Neural progenitor cell (in vitro differentiated cells): ENCODE measurements around the gene LGI4. TPM values are rescaled to one million over a fixed set of nuclear protein-coding genes. Genes with fewer than 3 reads are reported as not detected.

ENCODE experiments used
- DNase-seq: peaks from one replicate; pipeline ENCODE4 v3.0.0-alpha.2; 2016; ENCODE audit warnings: low spot score
- H2AFZ ChIP-seq: fragments of 200-600 bp; sonication (generic); replicated peaks from 2 replicates; pipeline ENCODE4 v1.6.1; 2016; ENCODE audit warnings: antibody characterized with exemption
- H3F3A ChIP-seq: fragments of 200-600 bp; sonication (generic); 2 replicates; pipeline ENCODE4 v1.6.1; 2016; ENCODE audit warnings: antibody characterized with exemption, low read depth
- H3K27ac ChIP-seq: fragments of 200-600 bp; sonication (generic); 2 replicates; pipeline ENCODE4 v1.5.1; 2016; ENCODE audit warnings: mild to moderate bottlenecking
- H3K27me3 ChIP-seq: fragments of 200-600 bp; sonication (generic); 2 replicates; pipeline ENCODE4 v1.6.1; 2016; ENCODE audit warnings: mild to moderate bottlenecking, moderate library complexity
- H3K36me3 ChIP-seq: fragments of 200-600 bp; sonication (generic); 2 replicates; pipeline ENCODE4 v1.5.1; 2016
- H3K4me1 ChIP-seq: fragments of 200-600 bp; sonication (generic); 2 replicates; pipeline ENCODE4 v1.6.1; 2016; ENCODE audit warnings: mixed run types
- H3K4me2 ChIP-seq: fragments of 200-600 bp; sonication (generic); 2 replicates; pipeline ENCODE4 v1.6.1; 2016
- H3K4me3 ChIP-seq: fragments of 200-600 bp; sonication (generic); 2 replicates; pipeline ENCODE4 v1.5.1; 2016
- H3K79me2 ChIP-seq: fragments of 200-600 bp; sonication (generic); 2 replicates; pipeline ENCODE4 v1.6.1; 2016; ENCODE audit warnings: low read depth
- H3K9ac ChIP-seq: fragments of 200-600 bp; sonication (generic); 2 replicates; pipeline ENCODE4 v1.6.1; 2016
- H3K9me3 ChIP-seq: fragments of 200-600 bp; sonication (generic); 2 replicates; pipeline ENCODE4 v1.5.1; 2016; ENCODE audit warnings: low read depth
- H4K20me1 ChIP-seq: fragments of 200-600 bp; sonication (generic); 2 replicates; pipeline ENCODE4 v1.6.1; 2016; ENCODE audit warnings: low read depth
- H3K27ac Mint-ChIP-seq: 3 replicates; pipeline ENCODE4 v1.8.0; 2021; ENCODE audit warnings: mixed read lengths
- H3K27me3 Mint-ChIP-seq: 2 replicates; pipeline ENCODE4 v1.8.0; 2022; ENCODE audit warnings: low read depth, mild to moderate bottlenecking, inconsistent platforms, moderate library complexity, mixed read lengths; ENCODE audit not compliant: insufficient read depth
- H3K36me3 Mint-ChIP-seq: 3 replicates; pipeline ENCODE4 v1.8.0; 2021; ENCODE audit warnings: mixed read lengths
- H3K4me1 Mint-ChIP-seq: 3 replicates; pipeline ENCODE4 v1.8.0; 2021; ENCODE audit warnings: mixed read lengths
- H3K4me3 Mint-ChIP-seq: 3 replicates; pipeline ENCODE4 v1.8.0; 2021; ENCODE audit warnings: mild to moderate bottlenecking, moderate library complexity, mixed read lengths
- H3K9me3 Mint-ChIP-seq: 3 replicates; pipeline ENCODE4 v1.8.0; 2020; ENCODE audit warnings: mixed read lengths
- CTCF ChIP-seq: fragments of 200-600 bp; sonication (generic); IDR thresholded peaks from 2 replicates; pipeline ENCODE4 v1.5.1; 2017; ENCODE audit warnings: antibody characterized with exemption, mild to moderate bottlenecking
- EZH2 ChIP-seq: fragments of 200-600 bp; sonication (generic); IDR thresholded peaks from 2 replicates; pipeline ENCODE4 v1.6.1; 2017; ENCODE audit warnings: antibody characterized with exemption, mild to moderate bottlenecking, moderate library complexity
- EZH2phosphoT487 ChIP-seq: fragments of 200-600 bp; sonication (generic); IDR thresholded peaks from 2 replicates; pipeline ENCODE4 v1.6.1; 2017; ENCODE audit warnings: antibody characterized with exemption
- total RNA-seq: library from RNA; depleted of rRNA; stranded (reverse); fragments of >200 nt; gene quantifications from 2 replicates; pipeline ENCODE4 v1.2.3, GENCODE V29; 2015; ENCODE audit warnings: low replicate concordance

Gene LGI4
- total RNA-seq, 1 donor from 2014 or later: not detected

- Histone ChIP-seq H3K4me1 (no peaks in the 10 kb centered on the region), H3K27ac (no peak overlapping the region), H3F3A (no peaks in the 10 kb centered on the region), H3K9me3 (no peaks in the 10 kb centered on the region), H3K36me3 (no peaks in the 10 kb centered on the region), H2AFZ (no peak overlapping the region), H4K20me1 (no peaks in the 10 kb centered on the region), H3K4me2 (no peak overlapping the region), H3K79me2 (no peaks in the 10 kb centered on the region), H3K27me3 (no peaks in the 10 kb centered on the region), H3K9ac (no peak overlapping the region), H3K4me3 (no peak overlapping the region)
- Mint-ChIP-seq H3K27ac (no peak overlapping the region), H3K9me3 (peaks cover 19% of the 10 kb centered on the region), H3K36me3 (no peaks in the 10 kb centered on the region), H3K4me3 (no peak overlapping the region), H3K27me3 (peaks cover 8% of the 10 kb centered on the region), H3K4me1 (no peaks in the 10 kb centered on the region)
- TF ChIP-seq EZH2phosphoT487 (no peak), CTCF (no peak), EZH2 (no peak)
- DNase-seq: no peak
Measured at GRCh38 chr19:35167251-35168119, 32.6 kb upstream of the LGI4 start.

GRCh38 chr19:35166100-35167063 lies 31.5 kb upstream of the LGI4 start:
- no peak overlapping the region for H2AFZ ChIP-seq
- H3F3A ChIP-seq: no peaks in the 10 kb centered on the region

More at GRCh38 chr19:35166100-35167063, 31.5 kb upstream of the LGI4 start:
- Histone ChIP-seq H3K4me2 (no peak overlapping the region), H3K27me3 (no peaks in the 10 kb centered on the region), H3K4me1 (no peaks in the 10 kb centered on the region), H4K20me1 (no peaks in the 10 kb centered on the region), H3K9me3 (no peaks in the 10 kb centered on the region), H3K36me3 (no peaks in the 10 kb centered on the region), H3K27ac (no peak overlapping the region), H3K4me3 (no peak overlapping the region), H3K79me2 (no peaks in the 10 kb centered on the region), H3K9ac (no peak overlapping the region)
- no peak for DNase-seq
- peaks cover 19% of the 10 kb centered on the region for H3K9me3 Mint-ChIP-seq
- no peak for TF ChIP-seq EZH2
- TF ChIP-seq CTCF: no peak
- no peak for TF ChIP-seq EZH2phosphoT487
- H3K27ac Mint-ChIP-seq: no peak overlapping the region
- no peaks in the 10 kb centered on the region for H3K4me1 Mint-ChIP-seq
- H3K27me3 Mint-ChIP-seq: peaks cover 8% of the 10 kb centered on the region
- H3K4me3 Mint-ChIP-seq: no peak overlapping the region
- no peaks in the 10 kb centered on the region for H3K36me3 Mint-ChIP-seq
